NCI-H460 (cell line): Measurements from ENCODE around the gene BCL11A. TPM values are rescaled to one million over a fixed set of nuclear protein-coding genes. Genes with fewer than 3 reads are reported as not detected.

Experiments
- DNase-seq: peaks from one replicate; pipeline ENCODE4 v3.0.0-alpha.2; 2016; ENCODE audit warnings: low read depth; ENCODE audit errors: extremely low read depth
- total RNA-seq: library from RNA; depleted of rRNA; stranded (reverse); fragments of >200 nt; shearing (Covaris generic); gene quantifications from 2 replicates; pipeline ENCODE4 v1.2.3, GENCODE V29; 2014

Gene BCL11A
- total RNA-seq, 1 experiment from 2014 or later, result 2.1 TPM

- DNase-seq, result no peak
Measured at GRCh38 chr2:60490441-60490840, 63.0 kb downstream of the BCL11A start.

- DNase-seq, result no peak
Measured at GRCh38 chr2:60489289-60489688, 64.2 kb downstream of the BCL11A start.

GRCh38 chr2:60488291-60488690 lies 65.2 kb downstream of the BCL11A start:
- no peak for DNase-seq

GRCh38 chr2:60487174-60487573 lies 66.3 kb downstream of the BCL11A start:
- no peak for DNase-seq

- no peak for DNase-seq
Measured at GRCh38 chr2:60486551-60486950, 66.9 kb downstream of the BCL11A start.

GRCh38 chr2:60486067-60486466 lies 67.4 kb downstream of the BCL11A start:
- DNase-seq, result no peak

- no peak for DNase-seq
Measured at GRCh38 chr2:60485550-60485949, 67.9 kb downstream of the BCL11A start.

GRCh38 chr2:60485055-60485454 lies 68.4 kb downstream of the BCL11A start:
- no peak for DNase-seq

GRCh38 chr2:60484133-60484645 lies 69.3 kb downstream of the BCL11A start:
- DNase-seq, result no peak

GRCh38 chr2:60483401-60483800 lies 70.1 kb downstream of the BCL11A start:
- no peak for DNase-seq

- DNase-seq, result no peak
Measured at GRCh38 chr2:60482222-60482621, 71.2 kb downstream of the BCL11A start.

- DNase-seq, result no peak
Measured at GRCh38 chr2:60481257-60481656, 72.2 kb downstream of the BCL11A start.

- no peak for DNase-seq
Measured at GRCh38 chr2:60480089-60480773, 73.2 kb downstream of the BCL11A start.

GRCh38 chr2:60479226-60480088 lies 74.0 kb downstream of the BCL11A start:
- DNase-seq, result no peak

- DNase-seq, result no peak
Measured at GRCh38 chr2:60478660-60479059, 74.8 kb downstream of the BCL11A start.

GRCh38 chr2:60476206-60476954 lies 77.1 kb downstream of the BCL11A start:
- DNase-seq, result no peak

GRCh38 chr2:60475123-60475830 lies 78.2 kb downstream of the BCL11A start:
- no peak for DNase-seq

GRCh38 chr2:60474301-60474700 lies 79.2 kb downstream of the BCL11A start:
- no peak for DNase-seq

GRCh38 chr2:60473546-60473945 lies 79.9 kb downstream of the BCL11A start:
- DNase-seq, result no peak

- no peak for DNase-seq
Measured at GRCh38 chr2:60472663-60473289, 80.7 kb downstream of the BCL11A start.
